Stimulated activated CD8-positive, alpha-beta memory T cell treated with anti-CD3 and anti-CD28 coated beads, Interleukin-4, amount 100 ng/mL, for 1 hour (primary cell): ENCODE results near the gene ERFL.
"Not testable (repeated sequence)": the region's sequence is repeated elsewhere in the genome, so short reads cannot be mapped to it uniquely, and the experiment has no call there.

ENCODE experiments used
- DNase-seq, 2 donors: peaks; one replicate each; pipeline ENCODE4 v3.0.0-alpha.2; 2020; ENCODE audit warnings: low read depth in 2 of 2, low spot score in 1 of 2

ERFL gene

GRCh38 chr19:41944336-41944735 is 16.1 kb upstream of the ERFL start:
- no peak for DNase-seq

- DNase-seq: no peak
Measured at GRCh38 chr19:41941410-41942202, 13.4 kb upstream of the ERFL start.

GRCh38 chr19:41940731-41941409 is 12.6 kb upstream of the ERFL start:
- DNase-seq: no peak

GRCh38 chr19:41939861-41940730 is 11.8 kb upstream of the ERFL start:
- no peak for DNase-seq

- DNase-seq: not testable (repeated sequence)
Measured at GRCh38 chr19:41939209-41939608, 11.0 kb upstream of the ERFL start.

- DNase-seq: no peak
Measured at GRCh38 chr19:41937525-41938468, 9.5 kb upstream of the ERFL start.

- DNase-seq: no peak
Measured at GRCh38 chr19:41936961-41937360, 8.7 kb upstream of the ERFL start.

- no peak for DNase-seq
Measured at GRCh38 chr19:41936416-41936850, 8.2 kb upstream of the ERFL start.

GRCh38 chr19:41935760-41936415 is 7.6 kb upstream of the ERFL start:
- DNase-seq: no peak

- peak; percentile 61 to 62 for DNase-seq
Measured at GRCh38 chr19:41934849-41935374, 6.7 kb upstream of the ERFL start.

GRCh38 chr19:41933693-41934426 is 5.6 kb upstream of the ERFL start:
- no peak for DNase-seq

GRCh38 chr19:41932720-41933332 is 4.6 kb upstream of the ERFL start:
- DNase-seq: no peak

GRCh38 chr19:41932259-41932719 is 4.0 kb upstream of the ERFL start:
- DNase-seq: no peak

- no peak for DNase-seq
Measured at GRCh38 chr19:41930926-41931592, 2.8 kb upstream of the ERFL start.

- DNase-seq: no peak
Measured at GRCh38 chr19:41930322-41930722, 2.1 kb upstream of the ERFL start.

- no peak for DNase-seq
Measured at GRCh38 chr19:41929536-41930071, 1.4 kb upstream of the ERFL start.

GRCh38 chr19:41928754-41929535 is 696 bp upstream of the ERFL start:
- no peak for DNase-seq
